HepG2 (cell line): Measurements from ENCODE around the gene POLR3H. TPM values are rescaled to one million over a fixed set of nuclear protein-coding genes. Genes with fewer than 3 reads are reported as not detected.

Source experiments
- CEBPZ ChIP-seq: IDR thresholded peaks from 2 replicates; pipeline ENCODE4 v1.6.1; 2012; ENCODE audit warnings: low read length, improper control_type of control experiment
- ETS1 ChIP-seq: sonication (generic); formaldehyde crosslinking; IDR thresholded peaks from 2 replicates; pipeline ENCODE4 v1.4.0; 2020; ENCODE audit warnings: missing genetic modification reagents
- HOXA3 ChIP-seq: sonication (generic); formaldehyde crosslinking; IDR thresholded peaks from 2 replicates; pipeline ENCODE4 v1.5.0; 2020; ENCODE audit warnings: missing genetic modification reagents
- KDM4B ChIP-seq: sonication (generic); formaldehyde crosslinking; IDR thresholded peaks from 2 replicates; pipeline ENCODE4 v1.4.0; 2020; ENCODE audit warnings: missing genetic modification reagents
- MED1 ChIP-seq: sonication (generic); formaldehyde crosslinking; IDR thresholded peaks from 2 replicates; pipeline ENCODE4 v1.4.0; 2020; ENCODE audit warnings: missing genetic modification reagents
- NR2F6 ChIP-seq, 2 experiments: IDR thresholded peaks; 2 replicates each; pipeline ENCODE4 v1.6.1; 2016; ENCODE audit warnings: antibody characterized with exemption in 1 of 2, mild to moderate bottlenecking in 1 of 2
- PATZ1 ChIP-seq: sonication (generic); formaldehyde crosslinking; IDR thresholded peaks from 2 replicates; pipeline ENCODE4 v1.4.0; 2020; ENCODE audit warnings: missing genetic modification reagents
- PAXIP1 ChIP-seq: sonication (generic); formaldehyde crosslinking; conservative IDR thresholded peaks from 2 replicates; pipeline ENCODE4 v1.4.0; 2020; ENCODE audit warnings: mild to moderate bottlenecking, missing genetic modification reagents, moderate library complexity
- RFXANK ChIP-seq: IDR thresholded peaks from 2 replicates; pipeline ENCODE4 v1.6.1; 2016
- SOX13 ChIP-seq, 3 experiments: fragments of 450-650 bp in 1 of 3; sonication (generic) in 1 of 3; formaldehyde crosslinking in 1 of 3; IDR thresholded peaks in 2 of 3; conservative IDR thresholded peaks in 1 of 3; 2 replicates each; pipeline versions ENCODE4 v1.5.0 to v1.6.1; 2016 to 2020; ENCODE audit warnings: antibody characterized with exemption in 1 of 3, mild to moderate bottlenecking in 1 of 3, missing compliant biosample characterization in 1 of 3, missing genetic modification reagents in 1 of 3, moderate library complexity in 1 of 3
- TBX2 ChIP-seq: sonication (generic); formaldehyde crosslinking; IDR thresholded peaks from 2 replicates; pipeline ENCODE4 v1.5.0; 2020; ENCODE audit warnings: missing genetic modification reagents, mild to moderate bottlenecking, borderline replicate concordance
- TFE3 ChIP-seq: IDR thresholded peaks from 2 replicates; pipeline ENCODE4 v1.6.1; 2016
- WIZ ChIP-seq: sonication (generic); formaldehyde crosslinking; IDR thresholded peaks from 2 replicates; pipeline ENCODE4 v1.5.1; 2020; ENCODE audit warnings: mild to moderate bottlenecking, missing genetic modification reagents
- ZNF574 ChIP-seq: sonication (generic); formaldehyde crosslinking; IDR thresholded peaks from 2 replicates; pipeline ENCODE4 v1.4.0; 2020; ENCODE audit warnings: missing genetic modification reagents
- polyA plus RNA-seq, 8 experiments: library from polyadenylated mRNA; depleted of rRNA in 3 of 8; stranded (reverse) in 7 of 8; unstranded in 1 of 8; fragments of >200 nt; fragmentation: Illumina TruSeq in 4 of 8; extraction: Trizol in 4 of 8; gene quantifications; 2 replicates each; pipeline versions ENCODE4 v1.2.1 to v1.2.3, GENCODE V29; 2011 to 2016; ENCODE audit warnings: low read depth in 4 of 8, missing spikeins in 1 of 8, mixed read lengths in 1 of 8; ENCODE audit not compliant: insufficient read depth in 1 of 8
- total RNA-seq, 5 experiments: library from RNA; depleted of rRNA; stranded (reverse); fragments of >200 nt; fragmentation: Illumina TruSeq; extraction: Trizol; gene quantifications; 2 replicates each; pipeline ENCODE4 v1.2.3, GENCODE V29; 2016; ENCODE audit warnings: low read depth in 1 of 5

POLR3H gene
- total and polyA plus RNA-seq, 2 of the 13 experiments (the other 11 are each of a cell fraction or from before 2014, with no cell fraction given), result 10.3 to 28.6 TPM

- no peak for TF ChIP-seq CEBPZ
- TF ChIP-seq KDM4B (CRISPR knock-in tag), result 0 out of 2 replicates have a peak, but pooled peaks have one; percentile 42
- no peak for TF ChIP-seq ETS1 (CRISPR knock-in tag)
- TF ChIP-seq SOX13 (IDR thresholded peaks at IDR 0.05), result no peak
- peak in 1 of 2 experiments; percentile 33; a peak in 1 of 4 replicates for TF ChIP-seq SOX13 (CRISPR knock-in tag; conservative IDR thresholded peaks at IDR 0.05 in 1 of 2, IDR thresholded peaks at IDR 0.05 in 1 of 2)
- TF ChIP-seq ZNF574 (CRISPR knock-in tag), result peak; percentile 67
- peak; percentile 48; the same call in 1 of the 2 replicates for TF ChIP-seq HOXA3 (CRISPR knock-in tag)
- TF ChIP-seq TFE3 (CRISPR knock-in tag), result 0 out of 2 replicates have a peak, but pooled peaks have one; percentile 28
- TF ChIP-seq RFXANK, result 0 out of 2 replicates have a peak, but pooled peaks have one; percentile 45
- peak; percentile 50 for TF ChIP-seq PATZ1 (CRISPR knock-in tag)
- TF ChIP-seq PAXIP1 (CRISPR knock-in tag), result peak; percentile 28; the same call in 1 of the 2 replicates
- peak; percentile 61 for TF ChIP-seq MED1 (CRISPR knock-in tag)
- peak; percentile 66 for TF ChIP-seq TBX2 (CRISPR knock-in tag)
- TF ChIP-seq NR2F6 (IDR thresholded peaks at IDR 0.05), result no peak
- TF ChIP-seq NR2F6 (CRISPR knock-in tag; IDR thresholded peaks at IDR 0.05), result peak; percentile 54; the same call in 1 of the 2 replicates
- TF ChIP-seq WIZ (CRISPR knock-in tag), result no peak
Observed at GRCh38 chr22:41576877-41577276, 32.6 kb upstream of the POLR3H start (continued).
